G401 (cell line): ENCODE data around the gene ELF4. TPM values are rescaled to one million over a fixed set of nuclear protein-coding genes. Genes with fewer than 3 reads are reported as not detected.

Source experiments
- total RNA-seq: library from RNA; depleted of rRNA; stranded (reverse); fragments of >200 nt; shearing (Covaris generic); gene quantifications from 2 replicates; pipeline ENCODE4 v1.2.3, GENCODE V29; 2014; rRNA removed

Gene ELF4
- total RNA-seq, 1 experiment from 2014 or later: 8.4 TPM

Other genes starting within 250 kb of the ELF4 start
- 9.6 and 12.1 TPM in 2 replicates for gene UTP14A, start 204.3 kb downstream of the ELF4 start, total RNA-seq
- gene BCORL1, start 127.9 kb downstream of the ELF4 start, total RNA-seq: 1.4 and 3.4 TPM in 2 replicates
- 51.6 and 95.5 TPM in 2 replicates for gene AIFM1, start 55.3 kb upstream of the ELF4 start, total RNA-seq
- not detected in 2 replicates for gene RAB33A, start 61.5 kb upstream of the ELF4 start, total RNA-seq
- gene ZNF280C, start 158.4 kb upstream of the ELF4 start, total RNA-seq: 7.6 and 8.8 TPM in 2 replicates
- gene SLC25A14, start 229.4 kb upstream of the ELF4 start, total RNA-seq: 10.1 and 14.2 TPM in 2 replicates